HFF-Myc (cell line): ENCODE measurements around the gene GLRA3.
"Not testable (repeated sequence)": the region's sequence is repeated elsewhere in the genome, so short reads cannot be mapped to it uniquely, and the experiment has no call there.

Experiments used
- DNase-seq: peaks from one replicate; pipeline ENCODE4 v3.0.0-alpha.2; 2011; ENCODE audit warnings: low read depth; ENCODE audit errors: extremely low read depth
- H3K4me3 ChIP-seq: replicated peaks from 2 replicates; pipeline ENCODE4 v1.5.1; 2011; ENCODE audit warnings: low read depth, mild to moderate bottlenecking, control low read depth, low read length
- CTCF ChIP-seq: IDR thresholded peaks from 2 replicates; pipeline ENCODE4 v1.5.1; 2012; ENCODE audit warnings: mild to moderate bottlenecking, low read depth, low read length, control low read depth; ENCODE audit errors: missing control alignments

GLRA3 gene

GRCh38 chr4:174696657-174697056, 132.4 kb downstream of the GLRA3 start:
- H3K4me3 ChIP-seq, result no peak overlapping the region
- TF ChIP-seq CTCF, result no peak
- no peak for DNase-seq

- H3K4me3 ChIP-seq, DNase-seq: not testable (repeated sequence)
Observed at GRCh38 chr4:174691876-174692275, 137.2 kb downstream of the GLRA3 start.

GRCh38 chr4:174690665-174691064, 138.4 kb downstream of the GLRA3 start:
- TF ChIP-seq CTCF, result no peak
- H3K4me3 ChIP-seq, result no peak overlapping the region
- no peak for DNase-seq

GRCh38 chr4:174689618-174690017, 139.4 kb downstream of the GLRA3 start:
- TF ChIP-seq CTCF, result no peak
- H3K4me3 ChIP-seq, result no peak overlapping the region
- DNase-seq, result no peak

GRCh38 chr4:174686826-174687225, 142.2 kb downstream of the GLRA3 start:
- no peak for DNase-seq
- H3K4me3 ChIP-seq, result no peak overlapping the region
- TF ChIP-seq CTCF, result no peak

- no peak for TF ChIP-seq CTCF
- no peak overlapping the region for H3K4me3 ChIP-seq
- DNase-seq, result no peak
Observed at GRCh38 chr4:174681723-174682300, 147.2 kb downstream of the GLRA3 start.

- H3K4me3 ChIP-seq, result no peak overlapping the region
- DNase-seq, result no peak
- no peak for TF ChIP-seq CTCF
Observed at GRCh38 chr4:174674305-174674840, 154.7 kb downstream of the GLRA3 start.
